K562 (cell line): ENCODE results near the gene EML2. TPM values are rescaled to one million over a fixed set of nuclear protein-coding genes. Genes with fewer than 3 reads are reported as not detected.

ENCODE experiments used
- BRD9 ChIP-seq: fragments of 450-650 bp; IDR thresholded peaks from 2 replicates; pipeline ENCODE4 v1.6.1; 2018; ENCODE audit warnings: low read depth; ENCODE audit not compliant: partially characterized antibody
- CBX5 ChIP-seq: IDR thresholded peaks from 2 replicates; pipeline ENCODE4 v1.6.1; 2014; ENCODE audit warnings: low read depth, borderline replicate concordance
- FOXJ3 ChIP-seq: sonication (generic); formaldehyde crosslinking; IDR thresholded peaks from 2 replicates; pipeline ENCODE4 v1.4.0; 2020; ENCODE audit warnings: mild to moderate bottlenecking, missing genetic modification reagents
- KDM1A ChIP-seq, 2 experiments: fragments of 450-650 bp; IDR thresholded peaks; 2 replicates each; pipeline ENCODE4 v1.6.1; 2016; ENCODE audit warnings: mild to moderate bottlenecking in 2 of 2
- PHB2 ChIP-seq: fragments of 450-650 bp; IDR thresholded peaks from 2 replicates; pipeline ENCODE4 v1.6.1; 2017; ENCODE audit warnings: low read depth
- PPARD ChIP-seq: fragments of 250-450 bp; sonication (Bioruptor Pico); IDR thresholded peaks from 2 replicates; pipeline ENCODE4 v1.8.0; 2022; ENCODE audit warnings: inconsistent platforms, mild to moderate bottlenecking, moderate library complexity
- PURB ChIP-seq: sonication (generic); formaldehyde crosslinking; IDR thresholded peaks from 2 replicates; pipeline ENCODE4 v1.9.0; 2021; ENCODE audit warnings: low read depth, mild to moderate bottlenecking, missing genetic modification reagents
- RHOXF2B ChIP-seq: fragments of 250-450 bp; sonication (Bioruptor Pico); conservative IDR thresholded peaks from 2 replicates; pipeline ENCODE4 v1.5.1; 2021
- SIRT6 ChIP-seq: IDR thresholded peaks from one replicate; pipeline ENCODE4 v1.6.1; 2012; ENCODE audit warnings: low read depth, mild to moderate bottlenecking, control low read depth, inconsistent platforms, low read length, moderate library complexity
- ZNF121 ChIP-seq: sonication (generic); formaldehyde crosslinking; conservative IDR thresholded peaks from 2 replicates; pipeline ENCODE4 v1.8.0; 2022; ENCODE audit warnings: missing genetic modification reagents
- ZNF197 ChIP-seq: fragments of 200-800 bp; sonication (Bioruptor generic); IDR thresholded peaks from 2 replicates; pipeline ENCODE4 v1.6.1; 2016; ENCODE audit warnings: low read depth, missing genetic modification characterization, missing compliant biosample characterization
- ZNF24 ChIP-seq: fragments of 450-650 bp; IDR thresholded peaks from 2 replicates; pipeline ENCODE4 v1.6.1; 2016
- ZNF830 ChIP-seq: fragments of 250-450 bp; sonication (Bioruptor Pico); IDR thresholded peaks from 2 replicates; pipeline ENCODE4 v1.5.0; 2021; ENCODE audit warnings: mild to moderate bottlenecking
- polyA plus RNA-seq, 8 experiments: library from polyadenylated mRNA; depleted of rRNA in 4 of 8; stranded (reverse) in 5 of 8; unstranded in 3 of 8; fragments of >200 nt; fragmentation: Nextera tagmentation in 2 of 8; fragmentation: Illumina TruSeq in 1 of 8; extraction: Ambion mirVana in 2 of 8; extraction: Trizol in 1 of 8; gene quantifications; 2 replicates each; pipeline versions ENCODE4 v1.2.1 to v1.2.3, GENCODE V29; 2011 to 2014; ENCODE audit warnings: inconsistent platforms in 1 of 8, missing spikeins in 1 of 8
- total RNA-seq, 7 experiments: library from RNA; depleted of rRNA in 6 of 7; stranded (reverse); fragments of >200 nt in 6 of 7; fragmentation: Illumina TruSeq in 2 of 7; extraction: Trizol in 2 of 7; gene quantifications; 2 replicates each; pipeline versions ENCODE4 v1.2.1 to v1.2.3, GENCODE V29; 2011 to 2021; ENCODE audit warnings: low replicate concordance in 1 of 7
- TF ChIP-seq, protein P1 (sequence below): fragments of 250-450 bp; sonication (Bioruptor Pico); IDR thresholded peaks from 2 replicates; pipeline ENCODE4 v1.4.0; 2020
- TF ChIP-seq, protein P2 (sequence below): sonication (generic); formaldehyde crosslinking; IDR thresholded peaks from 2 replicates; pipeline ENCODE4 v1.8.0; 2022; ENCODE audit warnings: missing genetic modification reagents, mild to moderate bottlenecking, moderate library complexity, borderline replicate concordance
- TF ChIP-seq, protein P3 (sequence below): IDR thresholded peaks from 3 replicates; pipeline ENCODE4 v1.6.1; 2011; ENCODE audit warnings: borderline replicate concordance, mild to moderate bottlenecking, moderate library complexity; ENCODE audit not compliant: insufficient read length; ENCODE audit errors: extremely low read depth
- TF ChIP-seq, protein P4 (sequence below): fragments of 450-650 bp; conservative IDR thresholded peaks from 2 replicates; pipeline ENCODE4 v1.6.1; 2016; ENCODE audit warnings: missing genetic modification characterization, low read depth, mild to moderate bottlenecking, control low read depth, missing compliant biosample characterization

The EML2 gene
- total and polyA plus RNA-seq, 9 of the 15 experiments (the other 6 are each of a cell fraction or from before 2014, with no cell fraction given): 2.6 to 69.6 (median 24.8) TPM

DNA sequence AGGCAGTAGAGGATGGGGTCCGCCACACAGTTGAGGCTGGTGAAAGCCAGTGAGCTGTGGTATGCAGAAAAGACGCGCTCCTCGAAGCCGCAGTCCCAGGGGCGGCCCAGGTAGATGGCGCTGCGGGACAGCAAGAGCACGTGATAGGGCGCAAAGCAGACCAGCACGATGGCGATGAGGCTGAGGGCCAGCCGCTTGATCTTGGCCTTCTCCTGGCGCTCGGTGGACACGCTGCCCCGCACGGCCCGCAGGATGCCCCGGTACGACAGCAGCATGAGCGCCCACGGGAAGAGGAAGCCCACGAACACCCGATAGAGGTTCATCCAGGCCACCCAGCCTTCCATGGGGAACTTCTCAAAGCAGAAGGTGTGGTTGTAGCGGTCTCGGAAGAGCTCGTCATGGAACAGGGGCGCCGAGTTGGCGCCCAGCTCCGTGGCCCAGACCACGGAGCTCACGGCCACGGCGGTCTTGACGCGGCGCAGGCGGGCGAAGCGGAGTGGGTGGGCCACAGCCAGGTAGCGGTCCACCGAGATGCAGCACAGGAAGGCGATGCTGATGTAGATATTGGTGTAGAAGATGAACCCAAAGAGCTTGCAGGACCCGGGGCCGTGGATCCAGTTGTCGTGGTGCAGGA, 48.1 kb downstream of the EML2 start (continued):
- TF ChIP-seq, protein P1, sequence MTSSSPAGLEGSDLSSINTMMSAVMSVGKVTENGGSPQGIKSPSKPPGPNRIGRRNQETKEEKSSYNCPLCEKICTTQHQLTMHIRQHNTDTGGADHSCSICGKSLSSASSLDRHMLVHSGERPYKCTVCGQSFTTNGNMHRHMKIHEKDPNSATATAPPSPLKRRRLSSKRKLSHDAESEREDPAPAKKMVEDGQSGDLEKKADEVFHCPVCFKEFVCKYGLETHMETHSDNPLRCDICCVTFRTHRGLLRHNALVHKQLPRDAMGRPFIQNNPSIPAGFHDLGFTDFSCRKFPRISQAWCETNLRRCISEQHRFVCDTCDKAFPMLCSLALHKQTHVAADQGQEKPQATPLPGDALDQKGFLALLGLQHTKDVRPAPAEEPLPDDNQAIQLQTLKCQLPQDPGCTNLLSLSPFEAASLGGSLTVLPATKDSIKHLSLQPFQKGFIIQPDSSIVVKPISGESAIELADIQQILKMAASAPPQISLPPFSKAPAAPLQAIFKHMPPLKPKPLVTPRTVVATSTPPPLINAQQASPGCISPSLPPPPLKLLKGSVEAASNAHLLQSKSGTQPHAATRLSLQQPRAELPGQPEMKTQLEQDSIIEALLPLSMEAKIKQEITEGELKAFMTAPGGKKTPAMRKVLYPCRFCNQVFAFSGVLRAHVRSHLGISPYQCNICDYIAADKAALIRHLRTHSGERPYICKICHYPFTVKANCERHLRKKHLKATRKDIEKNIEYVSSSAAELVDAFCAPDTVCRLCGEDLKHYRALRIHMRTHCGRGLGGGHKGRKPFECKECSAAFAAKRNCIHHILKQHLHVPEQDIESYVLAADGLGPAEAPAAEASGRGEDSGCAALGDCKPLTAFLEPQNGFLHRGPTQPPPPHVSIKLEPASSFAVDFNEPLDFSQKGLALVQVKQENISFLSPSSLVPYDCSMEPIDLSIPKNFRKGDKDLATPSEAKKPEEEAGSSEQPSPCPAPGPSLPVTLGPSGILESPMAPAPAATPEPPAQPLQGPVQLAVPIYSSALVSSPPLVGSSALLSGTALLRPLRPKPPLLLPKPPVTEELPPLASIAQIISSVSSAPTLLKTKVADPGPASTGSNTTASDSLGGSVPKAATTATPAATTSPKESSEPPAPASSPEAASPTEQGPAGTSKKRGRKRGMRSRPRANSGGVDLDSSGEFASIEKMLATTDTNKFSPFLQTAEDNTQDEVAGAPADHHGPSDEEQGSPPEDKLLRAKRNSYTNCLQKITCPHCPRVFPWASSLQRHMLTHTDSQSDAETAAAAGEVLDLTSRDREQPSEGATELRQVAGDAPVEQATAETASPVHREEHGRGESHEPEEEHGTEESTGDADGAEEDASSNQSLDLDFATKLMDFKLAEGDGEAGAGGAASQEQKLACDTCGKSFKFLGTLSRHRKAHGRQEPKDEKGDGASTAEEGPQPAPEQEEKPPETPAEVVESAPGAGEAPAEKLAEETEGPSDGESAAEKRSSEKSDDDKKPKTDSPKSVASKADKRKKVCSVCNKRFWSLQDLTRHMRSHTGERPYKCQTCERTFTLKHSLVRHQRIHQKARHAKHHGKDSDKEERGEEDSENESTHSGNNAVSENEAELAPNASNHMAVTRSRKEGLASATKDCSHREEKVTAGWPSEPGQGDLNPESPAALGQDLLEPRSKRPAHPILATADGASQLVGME (CRISPR knock-in tag): no peak
- TF ChIP-seq ZNF24: no peak
- TF ChIP-seq BRD9: no peak
- no peak for TF ChIP-seq SIRT6
- no peak for TF ChIP-seq PHB2
- no peak for TF ChIP-seq PURB (CRISPR knock-in tag)
- TF ChIP-seq, protein P2, sequence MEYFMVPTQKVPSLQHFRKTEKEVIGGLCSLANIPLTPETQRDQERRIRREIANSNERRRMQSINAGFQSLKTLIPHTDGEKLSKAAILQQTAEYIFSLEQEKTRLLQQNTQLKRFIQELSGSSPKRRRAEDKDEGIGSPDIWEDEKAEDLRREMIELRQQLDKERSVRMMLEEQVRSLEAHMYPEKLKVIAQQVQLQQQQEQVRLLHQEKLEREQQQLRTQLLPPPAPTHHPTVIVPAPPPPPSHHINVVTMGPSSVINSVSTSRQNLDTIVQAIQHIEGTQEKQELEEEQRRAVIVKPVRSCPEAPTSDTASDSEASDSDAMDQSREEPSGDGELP: peak; percentile 66; the same call in 1 of the 2 replicates
- TF ChIP-seq CBX5: no peak
- TF ChIP-seq RHOXF2B: no peak
- TF ChIP-seq FOXJ3: no peak
- TF ChIP-seq ZNF830 (CRISPR knock-in tag): no peak
- TF ChIP-seq ZNF197: no peak
- TF ChIP-seq PPARD (CRISPR knock-in tag): no peak
- TF ChIP-seq, protein P3, sequence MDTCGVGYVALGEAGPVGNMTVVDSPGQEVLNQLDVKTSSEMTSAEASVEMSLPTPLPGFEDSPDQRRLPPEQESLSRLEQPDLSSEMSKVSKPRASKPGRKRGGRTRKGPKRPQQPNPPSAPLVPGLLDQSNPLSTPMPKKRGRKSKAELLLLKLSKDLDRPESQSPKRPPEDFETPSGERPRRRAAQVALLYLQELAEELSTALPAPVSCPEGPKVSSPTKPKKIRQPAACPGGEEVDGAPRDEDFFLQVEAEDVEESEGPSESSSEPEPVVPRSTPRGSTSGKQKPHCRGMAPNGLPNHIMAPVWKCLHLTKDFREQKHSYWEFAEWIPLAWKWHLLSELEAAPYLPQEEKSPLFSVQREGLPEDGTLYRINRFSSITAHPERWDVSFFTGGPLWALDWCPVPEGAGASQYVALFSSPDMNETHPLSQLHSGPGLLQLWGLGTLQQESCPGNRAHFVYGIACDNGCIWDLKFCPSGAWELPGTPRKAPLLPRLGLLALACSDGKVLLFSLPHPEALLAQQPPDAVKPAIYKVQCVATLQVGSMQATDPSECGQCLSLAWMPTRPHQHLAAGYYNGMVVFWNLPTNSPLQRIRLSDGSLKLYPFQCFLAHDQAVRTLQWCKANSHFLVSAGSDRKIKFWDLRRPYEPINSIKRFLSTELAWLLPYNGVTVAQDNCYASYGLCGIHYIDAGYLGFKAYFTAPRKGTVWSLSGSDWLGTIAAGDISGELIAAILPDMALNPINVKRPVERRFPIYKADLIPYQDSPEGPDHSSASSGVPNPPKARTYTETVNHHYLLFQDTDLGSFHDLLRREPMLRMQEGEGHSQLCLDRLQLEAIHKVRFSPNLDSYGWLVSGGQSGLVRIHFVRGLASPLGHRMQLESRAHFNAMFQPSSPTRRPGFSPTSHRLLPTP: no peak
- TF ChIP-seq, protein P4, sequence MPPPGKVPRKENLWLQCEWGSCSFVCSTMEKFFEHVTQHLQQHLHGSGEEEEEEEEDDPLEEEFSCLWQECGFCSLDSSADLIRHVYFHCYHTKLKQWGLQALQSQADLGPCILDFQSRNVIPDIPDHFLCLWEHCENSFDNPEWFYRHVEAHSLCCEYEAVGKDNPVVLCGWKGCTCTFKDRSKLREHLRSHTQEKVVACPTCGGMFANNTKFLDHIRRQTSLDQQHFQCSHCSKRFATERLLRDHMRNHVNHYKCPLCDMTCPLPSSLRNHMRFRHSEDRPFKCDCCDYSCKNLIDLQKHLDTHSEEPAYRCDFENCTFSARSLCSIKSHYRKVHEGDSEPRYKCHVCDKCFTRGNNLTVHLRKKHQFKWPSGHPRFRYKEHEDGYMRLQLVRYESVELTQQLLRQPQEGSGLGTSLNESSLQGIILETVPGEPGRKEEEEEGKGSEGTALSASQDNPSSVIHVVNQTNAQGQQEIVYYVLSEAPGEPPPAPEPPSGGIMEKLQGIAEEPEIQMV (tag): no peak
- TF ChIP-seq ZNF121: no peak
- TF ChIP-seq KDM1A (IDR thresholded peaks at IDR 0.05): no peak
